Measurements from ENCODE around the gene MEI1.

MEI1 gene

DNA sequence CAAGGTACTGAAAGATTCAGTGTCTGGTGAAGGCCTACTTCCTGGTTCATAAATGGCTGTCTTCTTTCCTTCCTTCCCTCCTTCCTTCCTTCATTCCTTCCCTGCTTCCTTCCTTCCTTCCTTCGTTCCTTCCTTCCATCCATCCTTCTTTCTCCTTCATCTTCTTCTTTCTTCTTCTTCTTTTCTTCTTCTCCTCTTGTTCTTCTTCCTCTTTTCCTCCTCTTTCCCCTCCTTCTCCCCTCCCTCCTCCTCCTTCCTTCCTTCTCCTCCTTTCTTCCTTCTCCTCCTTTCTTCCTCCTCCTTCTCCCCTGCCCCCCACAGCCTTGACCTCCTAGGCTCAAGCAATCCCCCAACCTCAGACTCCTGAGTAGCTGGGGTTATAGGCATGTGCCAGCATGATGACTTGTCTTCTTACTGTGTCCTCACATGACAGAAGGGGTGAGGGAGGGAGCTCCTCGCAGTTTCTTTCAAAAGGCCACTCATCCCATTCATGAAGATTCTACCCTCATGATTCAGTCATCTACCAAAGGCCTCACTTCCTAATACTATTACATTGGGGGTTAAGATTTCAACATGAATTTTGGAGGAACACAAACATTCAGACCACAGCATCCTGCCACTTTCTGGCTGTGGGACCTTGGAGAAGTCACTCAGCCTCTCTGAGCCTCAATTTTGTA, 78.6 kb downstream of the MEI1 start:
- TF ChIP-seq EZH2phosphoT487 (IDR thresholded peaks at IDR 0.05; ENCODE audit: low read depth), result no peak
- TF ChIP-seq, protein P1, sequence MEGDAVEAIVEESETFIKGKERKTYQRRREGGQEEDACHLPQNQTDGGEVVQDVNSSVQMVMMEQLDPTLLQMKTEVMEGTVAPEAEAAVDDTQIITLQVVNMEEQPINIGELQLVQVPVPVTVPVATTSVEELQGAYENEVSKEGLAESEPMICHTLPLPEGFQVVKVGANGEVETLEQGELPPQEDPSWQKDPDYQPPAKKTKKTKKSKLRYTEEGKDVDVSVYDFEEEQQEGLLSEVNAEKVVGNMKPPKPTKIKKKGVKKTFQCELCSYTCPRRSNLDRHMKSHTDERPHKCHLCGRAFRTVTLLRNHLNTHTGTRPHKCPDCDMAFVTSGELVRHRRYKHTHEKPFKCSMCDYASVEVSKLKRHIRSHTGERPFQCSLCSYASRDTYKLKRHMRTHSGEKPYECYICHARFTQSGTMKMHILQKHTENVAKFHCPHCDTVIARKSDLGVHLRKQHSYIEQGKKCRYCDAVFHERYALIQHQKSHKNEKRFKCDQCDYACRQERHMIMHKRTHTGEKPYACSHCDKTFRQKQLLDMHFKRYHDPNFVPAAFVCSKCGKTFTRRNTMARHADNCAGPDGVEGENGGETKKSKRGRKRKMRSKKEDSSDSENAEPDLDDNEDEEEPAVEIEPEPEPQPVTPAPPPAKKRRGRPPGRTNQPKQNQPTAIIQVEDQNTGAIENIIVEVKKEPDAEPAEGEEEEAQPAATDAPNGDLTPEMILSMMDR (IDR thresholded peaks at IDR 0.05; ENCODE audit: low read depth, low read length), result no peak

DNA sequence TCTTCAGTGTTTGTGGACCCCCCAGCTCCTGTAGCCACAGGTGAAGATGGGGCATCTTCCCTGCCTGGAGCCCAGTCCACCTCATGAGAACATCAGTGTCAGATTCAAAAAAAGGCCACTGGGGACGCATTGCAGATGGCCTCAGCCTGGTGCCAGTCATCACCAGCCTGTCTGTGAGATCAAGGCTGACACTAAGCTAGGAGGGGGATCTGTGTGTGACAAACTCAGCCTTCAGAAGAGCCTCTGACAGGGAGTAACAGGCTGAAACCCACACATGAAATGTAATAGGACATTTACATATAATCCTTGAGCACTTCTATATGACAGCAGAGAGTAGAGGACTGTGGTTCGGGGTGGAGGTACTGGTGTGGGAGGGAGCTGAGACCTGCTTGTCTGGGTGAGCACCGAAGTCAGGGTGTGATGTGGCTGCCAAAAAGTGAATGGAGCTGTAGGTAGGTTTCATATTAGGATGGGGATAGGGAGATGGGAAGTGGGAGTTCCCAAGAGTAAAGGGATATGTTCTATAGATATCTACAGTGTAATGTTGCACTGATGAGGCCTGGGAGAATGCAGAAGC, 80.7 kb downstream of the MEI1 start:
- no peak overlapping the region for H3K9ac ChIP-seq (ENCODE audit: low read length)

More for the DNA sequence above, 78.6 kb downstream of the MEI1 start:
- H3K27me3 ChIP-seq (ENCODE audit: low read depth, low read length), result peaks cover 10% of the 10 kb centered on the region
- no peak overlapping the region for H2AFZ ChIP-seq (ENCODE audit: low read depth, low read length)
- no peaks in the 10 kb centered on the region for H3K9me3 ChIP-seq (ENCODE audit: insufficient read depth, low read length)
- no peak overlapping the region for H3K4me2 ChIP-seq (ENCODE audit: low read length)
- no peak overlapping the region for H3K4me3 ChIP-seq (ENCODE audit: low read length)
- H3K79me2 ChIP-seq (ENCODE audit: low read length), result no peaks in the 10 kb centered on the region
- peaks cover 12% of the 10 kb centered on the region for H3K4me1 ChIP-seq (ENCODE audit: low read length)
- no peak overlapping the region for H3K27ac ChIP-seq (ENCODE audit: low read length)
- H3K9ac ChIP-seq (ENCODE audit: low read length), result no peak overlapping the region
- H3K36me3 ChIP-seq (replicated peaks; ENCODE audit: low read depth, low read length), result no peaks in the 10 kb centered on the region
- no peaks in the 10 kb centered on the region for H4K20me1 ChIP-seq (ENCODE audit: insufficient read depth, low read length)

DNA sequence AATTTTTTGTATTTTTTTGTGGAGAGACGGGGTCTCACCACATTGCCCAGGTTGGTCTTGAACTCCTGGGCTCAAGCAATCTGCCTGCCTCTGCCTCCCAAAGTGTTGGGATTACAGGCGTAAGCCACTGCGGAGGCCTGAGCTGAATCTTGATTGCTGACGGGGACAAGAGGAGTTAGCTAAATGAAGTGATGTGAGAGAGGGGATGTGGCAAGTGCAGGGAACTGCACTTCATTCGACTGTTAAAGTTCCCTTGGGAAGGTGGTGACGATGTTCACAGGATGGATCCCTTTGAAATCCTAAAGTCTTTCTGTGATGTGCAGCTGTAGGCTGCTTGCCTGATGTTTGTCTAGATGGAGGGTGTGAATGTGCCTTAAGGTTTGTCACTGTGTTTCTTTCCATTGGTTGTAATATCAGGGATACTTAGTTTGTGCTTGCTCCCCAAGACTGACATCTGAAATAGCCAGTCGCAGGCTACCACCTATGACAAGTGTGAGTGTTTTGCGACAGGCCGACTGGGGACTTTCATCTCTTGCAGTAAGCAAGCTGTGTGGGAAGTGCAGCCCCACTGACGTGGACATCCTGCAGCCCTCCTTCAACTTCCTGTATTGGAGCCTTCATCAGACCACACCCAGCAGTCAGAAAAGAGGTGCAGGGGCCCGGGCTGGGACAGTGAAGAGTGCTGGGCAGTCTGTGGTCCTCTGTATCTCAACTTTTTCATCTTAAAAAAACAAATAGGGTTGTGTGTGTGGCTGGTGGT, 81.6 kb downstream of the MEI1 start:
- no peaks in the 10 kb centered on the region for H3K36me3 ChIP-seq (replicated peaks; ENCODE audit: low read depth, low read length)
- H4K20me1 ChIP-seq (ENCODE audit: insufficient read depth, low read length), result no peaks in the 10 kb centered on the region
- H3K79me2 ChIP-seq (ENCODE audit: low read length), result no peaks in the 10 kb centered on the region
- peak overlapping the region; percentile 71 for H2AFZ ChIP-seq (ENCODE audit: low read depth, low read length)
- no peaks in the 10 kb centered on the region for H3K27me3 ChIP-seq (ENCODE audit: low read depth, low read length)
- H3K4me1 ChIP-seq (ENCODE audit: low read length), result peaks cover 12% of the 10 kb centered on the region
- H3K4me2 ChIP-seq (ENCODE audit: low read length), result peak overlapping the region; percentile 49
- H3K4me3 ChIP-seq (ENCODE audit: low read length), result peak overlapping the region; percentile 26
- TF ChIP-seq EZH2phosphoT487 (IDR thresholded peaks at IDR 0.05; ENCODE audit: low read depth), result no peak
- TF ChIP-seq, protein P1 (IDR thresholded peaks at IDR 0.05; ENCODE audit: low read depth, low read length), result no peak
- H3K9ac ChIP-seq (ENCODE audit: low read length), result peak overlapping the region; percentile 15
- H3K27ac ChIP-seq (ENCODE audit: low read length), result no peak overlapping the region
- H3K9me3 ChIP-seq (ENCODE audit: insufficient read depth, low read length), result no peaks in the 10 kb centered on the region

More for the DNA sequence above, 80.7 kb downstream of the MEI1 start:
- TF ChIP-seq, protein P1 (IDR thresholded peaks at IDR 0.05; ENCODE audit: low read depth, low read length), result no peak
- H3K4me1 ChIP-seq (ENCODE audit: low read length), result peaks cover 12% of the 10 kb centered on the region
- H3K4me3 ChIP-seq (ENCODE audit: low read length), result no peak overlapping the region
- no peak overlapping the region for H3K4me2 ChIP-seq (ENCODE audit: low read length)
- no peak overlapping the region for H3K27ac ChIP-seq (ENCODE audit: low read length)
- peaks cover 3% of the 10 kb centered on the region; the same call in 1 of the 2 replicates for H3K27me3 ChIP-seq (ENCODE audit: low read depth, low read length)
- no peaks in the 10 kb centered on the region for H3K79me2 ChIP-seq (ENCODE audit: low read length)
- no peaks in the 10 kb centered on the region for H4K20me1 ChIP-seq (ENCODE audit: insufficient read depth, low read length)
- 0 out of 2 replicates have a peak overlapping the region, but pooled peaks have one; percentile 18 for H2AFZ ChIP-seq (ENCODE audit: low read depth, low read length)
- no peaks in the 10 kb centered on the region for H3K36me3 ChIP-seq (replicated peaks; ENCODE audit: low read depth, low read length)
- no peaks in the 10 kb centered on the region for H3K9me3 ChIP-seq (ENCODE audit: insufficient read depth, low read length)

DNA sequence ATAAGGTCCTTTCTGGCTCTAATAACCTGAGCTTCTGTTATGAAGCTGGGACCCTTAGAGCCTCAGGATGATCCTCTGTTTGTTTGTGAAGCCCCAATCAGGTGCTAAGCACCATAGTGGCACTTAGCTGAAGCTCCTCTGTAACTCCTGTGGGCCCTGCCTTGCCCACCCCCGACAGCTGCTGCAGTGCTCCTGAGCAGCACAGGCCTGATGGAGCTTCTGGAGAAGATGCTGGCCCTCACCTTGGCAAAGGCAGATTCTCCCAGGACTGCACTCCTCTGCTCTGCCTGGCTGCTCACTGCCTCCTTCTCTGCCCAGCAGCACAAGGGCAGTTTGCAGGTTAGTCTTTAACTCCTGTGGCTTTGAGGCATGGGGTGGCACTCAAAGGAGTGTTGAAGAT, 82.2 kb downstream of the MEI1 start:
- Histone ChIP-seq H3K4me2 (ENCODE audit: low read length) (peak overlapping the region; percentile 49), H3K4me1 (ENCODE audit: low read length) (peaks cover 12% of the 10 kb centered on the region), H3K27ac (ENCODE audit: low read length) (no peak overlapping the region), H3K9ac (ENCODE audit: low read length) (peak overlapping the region; percentile 15; the same call in 1 of the 2 replicates), H3K9me3 (ENCODE audit: insufficient read depth, low read length) (no peaks in the 10 kb centered on the region), H3K79me2 (ENCODE audit: low read length) (no peaks in the 10 kb centered on the region), H2AFZ (ENCODE audit: low read depth, low read length) (peak overlapping the region; percentile 71), H3K4me3 (ENCODE audit: low read length) (peak overlapping the region; percentile 26), H3K27me3 (ENCODE audit: low read depth, low read length) (no peaks in the 10 kb centered on the region), H4K20me1 (ENCODE audit: insufficient read depth, low read length) (no peaks in the 10 kb centered on the region), H3K36me3 (replicated peaks; ENCODE audit: low read depth, low read length) (no peaks in the 10 kb centered on the region)
- TF ChIP-seq EZH2phosphoT487 (IDR thresholded peaks at IDR 0.05; ENCODE audit: low read depth), result no peak
- TF ChIP-seq, protein P1 (IDR thresholded peaks at IDR 0.05; ENCODE audit: low read depth, low read length), result no peak

Measured in OCI-LY3 (cell line).